ENCODE data around the gene MTCL1.

The MTCL1 gene

DNA sequence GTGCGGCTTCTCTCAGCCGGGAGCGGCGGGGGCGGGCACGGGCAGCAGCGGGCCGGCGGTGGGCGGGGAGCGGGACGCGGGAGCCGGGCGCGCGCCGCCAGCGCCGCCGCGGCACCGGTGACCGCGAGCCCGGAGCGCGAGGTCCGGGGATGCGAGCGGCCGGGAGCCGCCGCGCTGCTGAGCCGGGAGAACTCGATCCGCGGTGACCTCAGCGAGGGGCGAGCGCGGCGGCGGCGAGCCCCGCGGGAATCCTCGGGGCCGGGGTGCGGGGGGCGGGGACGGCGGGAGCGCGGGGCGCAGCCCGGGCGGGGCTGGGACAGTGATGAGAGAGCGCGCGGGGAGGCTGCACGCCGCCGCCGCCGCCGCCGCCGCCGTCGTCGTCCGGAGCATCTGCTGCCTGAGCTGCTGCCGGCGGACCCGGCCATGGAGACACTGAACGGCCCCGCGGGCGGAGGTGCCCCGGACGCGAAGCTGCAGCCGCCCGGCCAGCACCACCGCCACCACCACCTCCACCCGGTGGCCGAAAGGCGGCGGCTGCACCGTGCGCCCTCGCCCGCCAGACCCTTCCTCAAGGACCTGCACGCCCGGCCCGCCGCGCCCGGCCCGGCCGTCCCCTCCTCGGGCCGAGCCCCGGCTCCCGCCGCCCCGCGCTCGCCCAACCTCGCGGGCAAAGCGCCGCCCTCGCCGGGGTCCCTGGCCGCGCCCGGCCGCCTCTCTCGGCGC, at the start of gene MTCL1:
Gene MTCL1, plus strand, starts transcription at position 319 of the 723 bp plus-strand sequence. Its CDS starts 105 bp downstream, at position 424.
- no peak for DNase-seq

DNA sequence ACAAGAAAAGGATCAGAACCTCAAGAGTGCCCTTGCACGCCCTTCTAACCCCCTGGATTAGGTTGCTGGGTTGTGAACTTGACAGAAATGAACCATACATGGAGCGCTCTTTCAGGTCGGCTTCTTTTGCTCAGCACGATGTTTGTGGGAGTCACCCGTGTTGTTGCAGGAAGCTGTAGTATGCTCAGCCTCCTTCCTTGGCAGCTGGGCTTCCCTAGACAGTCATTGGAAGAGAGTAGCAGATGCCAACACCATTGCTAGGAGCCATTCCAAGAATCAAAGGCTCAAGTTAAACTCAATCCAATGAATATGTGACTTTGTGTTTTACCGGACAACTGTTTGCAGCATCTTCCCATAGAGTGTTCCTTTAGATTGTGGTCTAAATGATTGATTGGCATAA, 49.1 kb upstream of the MTCL1 start:
- no peak for DNase-seq

DNA sequence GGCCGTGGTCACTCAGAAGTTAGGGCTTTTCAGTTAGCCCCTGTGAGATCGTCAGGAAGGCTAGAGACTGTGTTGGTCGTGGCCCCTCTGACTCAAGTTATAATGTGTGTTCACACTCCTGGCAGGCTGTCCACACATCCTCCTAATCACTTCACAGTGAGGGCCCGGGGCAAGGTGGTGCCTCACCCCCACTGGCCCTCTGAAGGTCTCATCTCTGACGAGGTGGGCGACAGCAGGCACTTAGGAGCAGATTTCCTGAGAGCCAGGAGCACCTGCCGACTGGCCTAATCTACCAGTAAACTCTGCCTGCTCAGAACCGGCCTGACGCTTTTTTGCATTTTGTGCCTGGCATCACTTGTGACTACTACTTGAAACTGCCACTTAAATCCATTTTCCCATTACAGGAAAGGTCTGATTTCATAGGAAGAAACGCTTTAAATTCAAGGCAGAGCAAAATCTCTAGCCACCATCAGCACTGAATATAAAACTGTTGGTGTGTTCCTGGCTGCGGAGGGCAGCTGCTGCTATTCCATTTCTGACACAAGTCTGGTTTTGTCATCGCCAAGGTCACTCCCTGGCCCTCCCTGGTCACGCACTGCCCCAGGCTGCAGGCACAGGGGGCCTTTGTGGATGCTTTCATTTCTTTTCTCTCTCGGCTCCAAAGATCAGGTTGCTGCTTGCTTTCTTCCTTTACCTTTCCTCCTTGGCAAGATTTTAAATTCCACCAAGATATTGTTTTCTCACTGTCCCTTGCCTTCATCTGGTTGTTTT, 48.1 kb upstream of the MTCL1 start:
- peak; percentile 11 for DNase-seq

GRCh38 chr18:8657873-8658470, 47.4 kb upstream of the MTCL1 start:
- no peak for DNase-seq

GRCh38 chr18:8658858-8659485, 46.4 kb upstream of the MTCL1 start:
- peak; percentile 57 for DNase-seq

GRCh38 chr18:8659609-8660242, 45.6 kb upstream of the MTCL1 start:
- peak; percentile 3 for DNase-seq

DNA sequence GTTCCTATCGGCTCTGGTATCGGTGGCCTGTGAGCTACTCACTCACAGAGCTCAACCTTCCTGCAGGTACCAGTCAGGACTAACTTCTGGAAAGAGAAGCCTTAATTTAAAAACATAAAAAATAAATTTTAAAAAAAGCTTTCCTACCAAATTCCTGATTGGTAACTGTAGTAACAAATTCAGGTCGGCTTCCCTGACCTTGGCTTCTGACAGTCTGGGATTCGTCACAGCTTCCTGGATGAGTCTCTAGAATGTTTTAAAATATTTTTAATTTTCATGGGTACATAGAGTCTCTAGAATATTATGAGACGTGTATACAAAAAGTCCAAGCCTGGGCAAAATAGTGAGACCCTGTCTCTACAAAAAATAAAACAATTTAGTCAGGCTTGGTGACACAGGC, 45.0 kb upstream of the MTCL1 start:
- DNase-seq = no peak

- DNase-seq = peak; percentile 98
These were observed 43.4 kb upstream of the MTCL1 start for GRCh38 chr18:8661754-8662559.

- DNase-seq = peak; percentile 82
These were observed 42.6 kb upstream of the MTCL1 start for GRCh38 chr18:8662560-8663255.

DNA sequence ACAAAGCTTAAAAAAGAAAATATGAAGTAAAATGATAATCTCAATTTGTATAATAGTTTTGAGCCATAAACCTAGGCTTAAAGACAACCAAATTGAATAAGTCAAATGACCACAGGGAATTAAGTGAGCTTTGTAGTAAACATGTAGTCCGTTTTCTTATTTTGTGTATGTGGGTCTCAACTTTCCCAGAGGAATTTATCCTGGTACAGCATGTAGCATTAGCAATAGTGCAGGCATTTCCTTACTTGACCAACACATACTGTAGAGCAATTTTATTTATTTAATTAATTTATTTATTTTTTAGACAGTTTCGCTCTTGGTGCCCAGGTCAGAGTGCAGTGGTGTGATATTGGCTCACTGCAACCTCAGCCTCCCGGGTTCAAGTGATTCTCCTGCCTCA, 37.5 kb upstream of the MTCL1 start:
- DNase-seq = no peak

- DNase-seq = no peak
These were observed 37.0 kb upstream of the MTCL1 start for GRCh38 chr18:8668381-8668780.

DNA sequence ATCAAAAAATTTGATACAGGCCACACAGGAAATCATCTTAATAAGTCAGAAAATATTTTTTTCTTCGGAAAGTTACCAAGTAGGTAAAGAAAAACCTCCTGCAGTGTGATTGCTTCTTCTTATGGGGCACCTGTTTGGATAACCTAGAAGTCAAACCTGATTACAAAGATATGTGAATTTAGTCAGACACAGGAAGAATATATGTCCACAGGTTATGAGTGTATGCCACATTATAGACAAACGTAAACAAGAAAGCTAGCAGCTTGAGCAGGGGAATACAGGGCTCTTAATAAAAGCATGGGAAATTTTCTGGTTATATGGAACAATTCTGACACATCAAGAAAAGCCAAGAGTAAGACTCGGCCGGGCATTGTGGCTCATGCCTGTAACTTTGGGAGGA, 35.8 kb upstream of the MTCL1 start:
- no peak for DNase-seq

- no peak for DNase-seq
These were observed 31.8 kb upstream of the MTCL1 start for GRCh38 chr18:8673256-8674209.

- DNase-seq = no peak
These were observed 30.3 kb upstream of the MTCL1 start for GRCh38 chr18:8675057-8675456.

- no peak for DNase-seq
These were observed 24.2 kb upstream of the MTCL1 start for GRCh38 chr18:8681196-8681595.

- DNase-seq = no peak
These were observed 20.8 kb upstream of the MTCL1 start for GRCh38 chr18:8684577-8684976.

DNA sequence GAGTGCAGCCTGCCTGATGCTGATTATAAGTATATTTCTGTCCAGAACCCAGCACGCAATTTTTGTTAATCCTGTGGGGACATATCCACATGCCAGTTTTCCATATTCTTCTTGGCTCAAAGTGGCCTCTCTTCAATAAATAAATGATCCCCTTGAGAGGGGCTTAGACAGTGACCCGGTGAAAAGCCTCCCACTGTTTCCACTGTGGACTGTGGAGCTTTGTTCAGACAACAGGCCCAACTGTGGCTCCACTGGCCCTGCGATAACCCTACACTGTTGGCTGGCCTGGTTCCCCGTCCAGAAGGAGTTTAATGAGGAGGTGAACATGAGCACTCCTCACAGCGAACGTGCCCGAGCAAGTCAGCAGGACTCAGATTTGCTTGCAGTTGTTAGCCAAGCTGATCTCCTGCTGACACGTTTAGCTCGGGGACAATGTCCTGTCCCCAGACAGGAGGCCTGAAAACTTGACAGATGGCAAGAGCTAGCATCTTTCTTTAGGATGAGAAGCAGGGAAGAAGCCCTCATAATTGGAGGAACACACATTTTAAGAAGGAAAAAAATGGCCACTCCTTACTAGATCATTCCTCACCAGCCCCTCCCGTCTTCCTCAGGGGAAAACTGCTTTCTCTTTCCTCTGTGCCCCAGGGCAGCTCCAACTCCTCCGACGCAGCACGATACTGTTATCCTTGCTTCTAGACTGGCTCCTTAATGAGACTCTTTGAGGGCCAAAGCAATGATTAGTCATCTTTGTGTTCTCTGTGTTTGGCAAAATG, 20.0 kb upstream of the MTCL1 start:
- peak; percentile 7 for DNase-seq

GRCh38 chr18:8685914-8686216, 19.5 kb upstream of the MTCL1 start:
- no peak for DNase-seq

- no peak for DNase-seq
These were observed 18.7 kb upstream of the MTCL1 start for GRCh38 chr18:8686611-8687010.
